Measurements from ENCODE around the gene RSPO4.
"Not testable (repeated sequence)": the region's sequence is repeated elsewhere in the genome, so short reads cannot be mapped to it uniquely, and the experiment has no call there.

Gene RSPO4

GRCh38 chr20:1001911-1002681 is at the start of gene RSPO4:
Gene RSPO4 (minus strand): TSS chr20:1002311. CDS start chr20:1002164, 147 bp downstream.
- peaks cover 32% of the 10 kb centered on the region for H3K27me3 ChIP-seq (ENCODE audit: insufficient read depth, low read length)
- no peaks in the 10 kb centered on the region for H3K36me3 ChIP-seq (ENCODE audit: insufficient read depth, low read depth, low read length)
- no peaks in the 10 kb centered on the region for H3K4me1 ChIP-seq (ENCODE audit: insufficient read depth, low read length)
- peak within 1 kb of the TSS; percentile 69 for H3K4me3 ChIP-seq (ENCODE audit: low read length)
- no peaks in the 10 kb centered on the region for H3K9me3 ChIP-seq (ENCODE audit: insufficient read depth, low read depth, low read length)
- peak within 1 kb of the TSS; percentile 65 for H3K9ac ChIP-seq (ENCODE audit: low read depth, low read length)
- no peak within 1 kb of the TSS for H3K27ac ChIP-seq (ENCODE audit: low read length)

- Histone ChIP-seq H3K36me3 (ENCODE audit: insufficient read depth, low read depth, low read length) (no peaks in the 10 kb centered on the region), H3K9me3 (ENCODE audit: insufficient read depth, low read depth, low read length) (no peaks in the 10 kb centered on the region)
These were observed 48.3 kb upstream of the RSPO4 start for GRCh38 chr20:1050440-1050839.

GRCh38 chr20:1045860-1046418 is 43.8 kb upstream of the RSPO4 start:
- Histone ChIP-seq H3K9me3 (ENCODE audit: insufficient read depth, low read depth, low read length) (no peaks in the 10 kb centered on the region), H3K4me3 (ENCODE audit: low read length) (no peak overlapping the region)

More at GRCh38 chr20:1050440-1050839, 48.3 kb upstream of the RSPO4 start:
- no peak overlapping the region for H3K27ac ChIP-seq (ENCODE audit: low read length)
- H3K9ac ChIP-seq (ENCODE audit: low read depth, low read length): no peak overlapping the region
- no peaks in the 10 kb centered on the region; the same call in 1 of the 2 replicates for H3K27me3 ChIP-seq (ENCODE audit: insufficient read depth, low read length)
- no peak overlapping the region for H3K4me3 ChIP-seq (ENCODE audit: low read length)
- no peaks in the 10 kb centered on the region for H3K4me1 ChIP-seq (ENCODE audit: insufficient read depth, low read length)

GRCh38 chr20:1041845-1042390 is 39.8 kb upstream of the RSPO4 start:
- Histone ChIP-seq H3K9ac (ENCODE audit: low read depth, low read length) (no peak overlapping the region), H3K4me1 (ENCODE audit: insufficient read depth, low read length) (no peaks in the 10 kb centered on the region), H3K4me3 (ENCODE audit: low read length) (no peak overlapping the region), H3K36me3 (ENCODE audit: insufficient read depth, low read depth, low read length) (no peaks in the 10 kb centered on the region), H3K9me3 (ENCODE audit: insufficient read depth, low read depth, low read length) (no peaks in the 10 kb centered on the region), H3K27me3 (ENCODE audit: insufficient read depth, low read length) (no peaks in the 10 kb centered on the region), H3K27ac (ENCODE audit: low read length) (no peak overlapping the region)

More at GRCh38 chr20:1045860-1046418, 43.8 kb upstream of the RSPO4 start:
- no peak overlapping the region for H3K27ac ChIP-seq (ENCODE audit: low read length)
- no peak overlapping the region for H3K9ac ChIP-seq (ENCODE audit: low read depth, low read length)
- no peaks in the 10 kb centered on the region; the same call in 1 of the 2 replicates for H3K27me3 ChIP-seq (ENCODE audit: insufficient read depth, low read length)
- no peaks in the 10 kb centered on the region for H3K36me3 ChIP-seq (ENCODE audit: insufficient read depth, low read depth, low read length)
- no peaks in the 10 kb centered on the region for H3K4me1 ChIP-seq (ENCODE audit: insufficient read depth, low read length)

GRCh38 chr20:1038205-1038604 is 36.1 kb upstream of the RSPO4 start:
- Histone ChIP-seq H3K9me3 (ENCODE audit: insufficient read depth, low read depth, low read length) (no peaks in the 10 kb centered on the region), H3K4me1 (ENCODE audit: insufficient read depth, low read length) (no peaks in the 10 kb centered on the region), H3K27me3 (ENCODE audit: insufficient read depth, low read length) (no peaks in the 10 kb centered on the region), H3K9ac (ENCODE audit: low read depth, low read length) (no peak overlapping the region), H3K27ac (ENCODE audit: low read length) (no peak overlapping the region), H3K4me3 (ENCODE audit: low read length) (no peak overlapping the region), H3K36me3 (ENCODE audit: insufficient read depth, low read depth, low read length) (no peaks in the 10 kb centered on the region)

GRCh38 chr20:1037039-1037438 is 34.9 kb upstream of the RSPO4 start:
- H3K4me3 ChIP-seq (ENCODE audit: low read length): no peak overlapping the region
- no peaks in the 10 kb centered on the region for H3K9me3 ChIP-seq (ENCODE audit: insufficient read depth, low read depth, low read length)
- no peaks in the 10 kb centered on the region for H3K4me1 ChIP-seq (ENCODE audit: insufficient read depth, low read length)
- H3K36me3 ChIP-seq (ENCODE audit: insufficient read depth, low read depth, low read length): no peaks in the 10 kb centered on the region
- H3K9ac ChIP-seq (ENCODE audit: low read depth, low read length): no peak overlapping the region
- no peak overlapping the region for H3K27ac ChIP-seq (ENCODE audit: low read length)
- H3K27me3 ChIP-seq (ENCODE audit: insufficient read depth, low read length): no peaks in the 10 kb centered on the region

GRCh38 chr20:1035466-1035865 is 33.4 kb upstream of the RSPO4 start:
- Histone ChIP-seq H3K27me3 (ENCODE audit: insufficient read depth, low read length) (no peaks in the 10 kb centered on the region), H3K9ac (ENCODE audit: low read depth, low read length) (no peak overlapping the region), H3K4me3 (ENCODE audit: low read length) (no peak overlapping the region), H3K27ac (ENCODE audit: low read length) (no peak overlapping the region), H3K9me3 (ENCODE audit: insufficient read depth, low read depth, low read length) (no peaks in the 10 kb centered on the region), H3K36me3 (ENCODE audit: insufficient read depth, low read depth, low read length) (no peaks in the 10 kb centered on the region), H3K4me1 (ENCODE audit: insufficient read depth, low read length) (no peaks in the 10 kb centered on the region)

GRCh38 chr20:1034415-1034789 is 32.3 kb upstream of the RSPO4 start:
- H3K9ac ChIP-seq (ENCODE audit: low read depth, low read length): no peak overlapping the region
- H3K27me3 ChIP-seq (ENCODE audit: insufficient read depth, low read length): no peaks in the 10 kb centered on the region
- no peak overlapping the region for H3K4me3 ChIP-seq (ENCODE audit: low read length)
- no peaks in the 10 kb centered on the region for H3K9me3 ChIP-seq (ENCODE audit: insufficient read depth, low read depth, low read length)
- H3K4me1 ChIP-seq (ENCODE audit: insufficient read depth, low read length): no peaks in the 10 kb centered on the region
- no peaks in the 10 kb centered on the region for H3K36me3 ChIP-seq (ENCODE audit: insufficient read depth, low read depth, low read length)
- H3K27ac ChIP-seq (ENCODE audit: low read length): no peak overlapping the region

GRCh38 chr20:1033751-1034414 is 31.8 kb upstream of the RSPO4 start:
- Histone ChIP-seq H3K27ac (ENCODE audit: low read length) (no peak overlapping the region), H3K4me1 (ENCODE audit: insufficient read depth, low read length) (no peaks in the 10 kb centered on the region), H3K9me3 (ENCODE audit: insufficient read depth, low read depth, low read length) (no peaks in the 10 kb centered on the region), H3K36me3 (ENCODE audit: insufficient read depth, low read depth, low read length) (no peaks in the 10 kb centered on the region), H3K9ac (ENCODE audit: low read depth, low read length) (no peak overlapping the region), H3K4me3 (ENCODE audit: low read length) (no peak overlapping the region), H3K27me3 (ENCODE audit: insufficient read depth, low read length) (no peaks in the 10 kb centered on the region)

- H3K27me3 ChIP-seq (ENCODE audit: insufficient read depth, low read length): 0 out of 2 replicates have a peak, but pooled peaks cover 3% of the 10 kb centered on the region
- no peak overlapping the region for H3K9ac ChIP-seq (ENCODE audit: low read depth, low read length)
- H3K4me3 ChIP-seq (ENCODE audit: low read length): no peak overlapping the region
- H3K36me3 ChIP-seq (ENCODE audit: insufficient read depth, low read depth, low read length): no peaks in the 10 kb centered on the region
- no peak overlapping the region for H3K27ac ChIP-seq (ENCODE audit: low read length)
- no peaks in the 10 kb centered on the region for H3K4me1 ChIP-seq (ENCODE audit: insufficient read depth, low read length)
- H3K9me3 ChIP-seq (ENCODE audit: insufficient read depth, low read depth, low read length): no peaks in the 10 kb centered on the region
These were observed 27.9 kb upstream of the RSPO4 start for GRCh38 chr20:1029980-1030379.

- H3K9ac ChIP-seq (ENCODE audit: low read depth, low read length); H3K36me3 ChIP-seq (ENCODE audit: insufficient read depth, low read depth, low read length); H3K4me1 ChIP-seq (ENCODE audit: insufficient read depth, low read length): not testable (repeated sequence)
These were observed 24.1 kb upstream of the RSPO4 start for GRCh38 chr20:1026214-1026613.

More at GRCh38 chr20:1026214-1026613, 24.1 kb upstream of the RSPO4 start:
- H3K4me3 ChIP-seq (ENCODE audit: low read length); H3K9me3 ChIP-seq (ENCODE audit: insufficient read depth, low read depth, low read length); H3K27me3 ChIP-seq (ENCODE audit: insufficient read depth, low read length); H3K27ac ChIP-seq (ENCODE audit: low read length): not testable (repeated sequence)

Data from iPS-20b (cell line).